HepG2 (cell line): ENCODE results near the gene NIPAL3. TPM values are rescaled to one million over a fixed set of nuclear protein-coding genes. Genes with fewer than 3 reads are reported as not detected.

Source experiments
- ATAC-seq: fragments of 200-7000 bp; cut with Tn5 transposase; 3 replicates; pipeline ENCODE4 v1.9.1; 2020; ENCODE audit warnings: mild to moderate bottlenecking, moderate library complexity
- BruUV-seq: library from RNA; stranded (reverse); fragments of 400-500 nt; replicated peaks from 2 replicates; lab custom pipeline; 2021; lab: Mats Ljungman, UMichigan
- CTCF ChIA-PET: fragments of 300-600 bp; formaldehyde crosslinking; extraction: SDS; loops from one replicate; lab custom pipeline; 2021; ENCODE audit warnings: low total read pairs, inconsistent platforms, low intra/inter-chr PET ratio; lab: Yijun Ruan, JAX
- POLR2A ChIA-PET: fragments of 350-600 bp; sonication (Branson Sonifier 250); formaldehyde crosslinking; loops from one replicate; lab custom pipeline; 2020; ENCODE audit warnings: antibody characterized with exemption, inconsistent platforms; lab: Yijun Ruan, JAX
- DNase-seq: peaks from one replicate; pipeline ENCODE4 v3.0.0-alpha.2; 2015; ENCODE audit warnings: low spot score
- FAIRE-seq: peaks from 3 replicates; lab custom pipeline; 2011; peaks lifted over from hg19 to GRCh38; lab: Jason Lieb, UNC
- H2AFZ ChIP-seq: one replicate; pipeline ENCODE4 v1.6.1; 2011; ENCODE audit warnings: low read length, inconsistent platforms
- H3K27ac ChIP-seq: fragments of 300-600 bp; 3 replicates; pipeline ENCODE4 v1.8.0; 2011; ENCODE audit warnings: mixed run types, mild to moderate bottlenecking, mixed read lengths, low read length, inconsistent platforms; ENCODE audit not compliant: insufficient read depth; ENCODE audit errors: extremely low read length
- H3K27me3 ChIP-seq, 2 experiments: fragments of 200-600 bp in 1 of 2; 2 replicates in 1 of 2; 3 replicates in 1 of 2; pipeline versions ENCODE4 v1.6.0 to v1.8.0; 2011; ENCODE audit warnings: low read length in 2 of 2, mild to moderate bottlenecking in 2 of 2, moderate library complexity in 2 of 2, inconsistent platforms in 1 of 2; ENCODE audit not compliant: insufficient read depth in 2 of 2, control insufficient read depth in 1 of 2
- H3K36me3 ChIP-seq, 2 experiments: fragments of 200-600 bp in 1 of 2; replicated peaks in 1 of 2; 2 replicates in 1 of 2; 3 replicates in 1 of 2; pipeline versions ENCODE4 v1.5.1 to v1.8.0; 2011; ENCODE audit warnings: low read length in 2 of 2, inconsistent platforms in 1 of 2; ENCODE audit not compliant: insufficient read depth in 2 of 2, control insufficient read depth in 1 of 2
- H3K4me1 ChIP-seq: 2 replicates; pipeline ENCODE4 v1.5.1; 2012; ENCODE audit warnings: low read length, inconsistent platforms; ENCODE audit not compliant: insufficient read depth
- H3K4me2 ChIP-seq: 2 replicates; pipeline ENCODE4 v1.6.0; 2011; ENCODE audit warnings: low read depth, low read length, inconsistent platforms
- H3K4me3 ChIP-seq, 3 experiments: fragments of 200-600 bp in 1 of 3; sonication (generic), shearing (Covaris generic) in 1 of 3; replicated peaks in 1 of 3; 2 replicates each; pipeline ENCODE4 v1.5.1; 2011 to 2016; ENCODE audit warnings: low read length in 3 of 3, inconsistent platforms in 2 of 3, low read depth in 2 of 3, mild to moderate bottlenecking in 2 of 3, control low read depth in 1 of 3, mixed read lengths in 1 of 3; ENCODE audit not compliant: insufficient read depth in 1 of 3
- H3K79me2 ChIP-seq: one replicate; pipeline ENCODE4 v1.6.1; 2011; ENCODE audit warnings: low read length, inconsistent platforms; ENCODE audit not compliant: insufficient read depth
- H3K9ac ChIP-seq: 2 replicates; pipeline ENCODE4 v1.6.0; 2011; ENCODE audit warnings: mild to moderate bottlenecking, low read depth, low read length, inconsistent platforms; ENCODE audit not compliant: insufficient read depth
- H3K9me3 ChIP-seq: 2 replicates; pipeline ENCODE4 v1.5.1; 2012; ENCODE audit warnings: mild to moderate bottlenecking, low read length
- H4K20me1 ChIP-seq: 2 replicates; pipeline ENCODE4 v1.6.0; 2011; ENCODE audit warnings: inconsistent platforms, mild to moderate bottlenecking, low read length, moderate library complexity; ENCODE audit not compliant: insufficient read depth
- ADNP ChIP-seq: sonication (generic); formaldehyde crosslinking; IDR thresholded peaks from 2 replicates; pipeline ENCODE4 v1.4.0; 2020; ENCODE audit warnings: missing genetic modification reagents
- ATF5 ChIP-seq: sonication (generic); formaldehyde crosslinking; IDR thresholded peaks from 2 replicates; pipeline ENCODE4 v1.4.0; 2020; ENCODE audit warnings: mild to moderate bottlenecking, low read depth, missing genetic modification reagents
- BCLAF1 ChIP-seq: fragments of 450-650 bp; IDR thresholded peaks from 2 replicates; pipeline ENCODE4 v1.6.1; 2017; ENCODE audit warnings: mild to moderate bottlenecking
- HMGXB3 ChIP-seq: sonication (generic); formaldehyde crosslinking; IDR thresholded peaks from 2 replicates; pipeline ENCODE4 v1.4.0; 2020; ENCODE audit warnings: missing genetic modification reagents, borderline replicate concordance
- MAFG ChIP-seq: sonication (generic); formaldehyde crosslinking; IDR thresholded peaks from 2 replicates; pipeline ENCODE4 v1.5.1; 2020; ENCODE audit warnings: mild to moderate bottlenecking, missing genetic modification reagents
- NFATC3 ChIP-seq: sonication (generic); formaldehyde crosslinking; IDR thresholded peaks from 2 replicates; pipeline ENCODE4 v1.5.1; 2020; ENCODE audit warnings: mild to moderate bottlenecking, missing genetic modification reagents
- PAX8 ChIP-seq: sonication (generic); formaldehyde crosslinking; IDR thresholded peaks from 2 replicates; pipeline ENCODE4 v1.8.0; 2022; ENCODE audit warnings: mild to moderate bottlenecking, missing genetic modification reagents, borderline replicate concordance
- PCBP1 ChIP-seq: fragments of 200-400 bp; formaldehyde crosslinking; IDR thresholded peaks from 2 replicates; pipeline ENCODE4 v1.6.1; 2017; ENCODE audit warnings: mild to moderate bottlenecking, low read depth, low read length, borderline replicate concordance
- POLR2G ChIP-seq: fragments of 200-400 bp; formaldehyde crosslinking; IDR thresholded peaks from 2 replicates; pipeline ENCODE4 v1.6.1; 2018; ENCODE audit warnings: mild to moderate bottlenecking, low read depth, low read length, moderate library complexity
- RFXAP ChIP-seq: sonication (generic); formaldehyde crosslinking; IDR thresholded peaks from 2 replicates; pipeline ENCODE4 v1.4.0; 2020; ENCODE audit warnings: missing genetic modification reagents, borderline replicate concordance
- SOX6 ChIP-seq, 2 experiments: fragments of 450-650 bp in 1 of 2; sonication (generic) in 1 of 2; formaldehyde crosslinking in 1 of 2; IDR thresholded peaks; 2 replicates each; pipeline versions ENCODE4 v1.4.0 to v1.6.1; 2017 to 2020; ENCODE audit warnings: antibody characterized with exemption in 1 of 2, mild to moderate bottlenecking in 1 of 2, missing genetic modification reagents in 1 of 2
- U2AF1 ChIP-seq: fragments of 200-400 bp; formaldehyde crosslinking; optimal IDR thresholded peaks from 2 replicates; pipeline ENCODE3; 2017; ENCODE audit warnings: mild to moderate bottlenecking, low read depth, low read length
- ZNF572 ChIP-seq: sonication (generic); formaldehyde crosslinking; IDR thresholded peaks from 2 replicates; pipeline ENCODE4 v1.5.1; 2020; ENCODE audit warnings: mild to moderate bottlenecking, missing genetic modification reagents
- ZNF615 ChIP-seq: sonication (generic); formaldehyde crosslinking; IDR thresholded peaks from 2 replicates; pipeline ENCODE4 v1.5.0; 2020; ENCODE audit warnings: mild to moderate bottlenecking, missing genetic modification reagents, borderline replicate concordance
- ZNF691 ChIP-seq: sonication (generic); formaldehyde crosslinking; IDR thresholded peaks from 2 replicates; pipeline ENCODE4 v1.4.0; 2020; ENCODE audit warnings: missing genetic modification reagents, low read depth, mild to moderate bottlenecking, borderline replicate concordance
- WGBS: methylation state at CpG from one replicate; pipeline ENCODE4 v1.1.6; 2017; ENCODE audit warnings: low lambda C conversion rate; 5-methylcytosine and 5-hydroxymethylcytosine counted together
- in situ Hi-C: cut with HindIII; loops from 2 replicates; pipeline ENCODE4 v1.10.0; 2017; ENCODE audit warnings: low pct_unique_long_range_greater_than_20kb; ENCODE audit not compliant: extremely low pct_ligation_motif_present
- intact Hi-C: fragments of 100-400 bp; cut with micrococcal nuclease; formaldehyde crosslinking; loops from one replicate; pipeline ENCODE4 v1.10.0; 2022; ENCODE audit not compliant: unreplicated experiment
- polyA plus RNA-seq, 8 experiments: library from polyadenylated mRNA; depleted of rRNA in 3 of 8; stranded (reverse) in 7 of 8; unstranded in 1 of 8; fragments of >200 nt; fragmentation: Illumina TruSeq in 4 of 8; extraction: Trizol in 4 of 8; gene quantifications; 2 replicates each; pipeline versions ENCODE4 v1.2.1 to v1.2.3, GENCODE V29; 2011 to 2016; ENCODE audit warnings: low read depth in 4 of 8, missing spikeins in 1 of 8, mixed read lengths in 1 of 8; ENCODE audit not compliant: insufficient read depth in 1 of 8
- total RNA-seq, 5 experiments: library from RNA; depleted of rRNA; stranded (reverse); fragments of >200 nt; fragmentation: Illumina TruSeq; extraction: Trizol; gene quantifications; 2 replicates each; pipeline ENCODE4 v1.2.3, GENCODE V29; 2016; ENCODE audit warnings: low read depth in 1 of 5

NIPAL3 gene
- total and polyA plus RNA-seq, 2 of the 13 experiments (the other 11 are each of a cell fraction or from before 2014, with no cell fraction given): 5.6 to 8.6 TPM

GRCh38 chr1:24386241-24386640 lies 29.4 kb upstream of the NIPAL3 start (continued):
- TF ChIP-seq HMGXB3 (CRISPR knock-in tag): no peak
- TF ChIP-seq ADNP (CRISPR knock-in tag): no peak
- TF ChIP-seq RFXAP (CRISPR knock-in tag): no peak
- no peak for TF ChIP-seq PAX8

DNA sequence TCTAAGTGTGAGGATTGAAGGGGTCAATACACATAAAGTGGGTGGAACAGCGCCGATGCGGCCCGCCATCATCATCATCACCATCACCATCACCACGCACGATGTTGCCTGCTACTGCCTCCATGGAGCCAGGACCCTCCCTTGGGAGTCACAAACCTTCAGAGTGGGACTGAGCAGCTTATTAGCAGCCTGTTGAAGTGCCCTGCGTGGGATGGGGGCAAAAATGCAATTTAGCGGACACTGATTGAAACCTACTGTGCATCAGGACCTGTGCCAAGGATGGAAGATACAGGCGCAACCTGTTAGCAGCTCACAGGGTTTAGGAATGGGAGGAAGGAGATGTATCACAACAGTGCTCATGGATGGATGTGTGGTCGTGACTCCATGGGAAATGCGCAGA lies 28.7 kb upstream of the NIPAL3 start:
- peaks cover 20% of the 10 kb centered on the region for H3K4me1 ChIP-seq
- H3K4me2 ChIP-seq: no peak overlapping the region
- H3K9ac ChIP-seq: no peak overlapping the region
- no peaks in the 10 kb centered on the region; a peak in 1 of 5 replicates for H3K36me3 ChIP-seq
- FAIRE-seq: no peak
- no peak overlapping the region for H3K27ac ChIP-seq
- no peak for DNase-seq
- H3K9me3 ChIP-seq: no peaks in the 10 kb centered on the region
- no peaks in the 10 kb centered on the region for H4K20me1 ChIP-seq
- no TSS peak for BruUV-seq
- in situ Hi-C loops: no loop called here
- no peak overlapping the region for H3K4me3 ChIP-seq
- intact Hi-C loops: loop anchor here (10.0 kb wide), 1 partner anchor 1022 kb away; the partner anchor contains the start of gene ZNF436
- ATAC-seq: no peak
- no peak overlapping the region for H2AFZ ChIP-seq
- WGBS: 96% methylated on average over 10 of the region's 11 CpGs
- H3K79me2 ChIP-seq: no peaks in the 10 kb centered on the region
- ChIA-PET CTCF (no interaction called here), POLR2A (no interaction called here)
- H3K27me3 ChIP-seq: no peaks in the 10 kb centered on the region
- no peak for TF ChIP-seq POLR2G
- no peak for TF ChIP-seq SOX6 (IDR thresholded peaks at IDR 0.05)
- TF ChIP-seq SOX6 (CRISPR knock-in tag; IDR thresholded peaks at IDR 0.05): no peak
- no peak for TF ChIP-seq BCLAF1
- no peak for TF ChIP-seq U2AF1
- TF ChIP-seq PCBP1: no peak
- no peak for TF ChIP-seq ZNF615 (CRISPR knock-in tag)
- TF ChIP-seq MAFG: no peak
- no peak for TF ChIP-seq ZNF691
- TF ChIP-seq NFATC3 (CRISPR knock-in tag): no peak
- no peak for TF ChIP-seq ATF5 (CRISPR knock-in tag)
- TF ChIP-seq ZNF572 (CRISPR knock-in tag): no peak
